Measurements from ENCODE around the gene RNASEH1.

Gene RNASEH1

GRCh38 chr2:3557639-3558204 lies 411 bp downstream of the RNASEH1 start:
- DNase-seq (ENCODE audit: low read depth): no peak
- H3K4me3 ChIP-seq (ENCODE audit: low read depth, low read length): peak overlapping the region; percentile 87
- TF ChIP-seq CTCF (IDR thresholded peaks at IDR 0.05; ENCODE audit: insufficient read depth, low read depth, low read length, missing control alignments): no peak

- no peak for DNase-seq (ENCODE audit: low read depth)
- no peak for TF ChIP-seq CTCF (IDR thresholded peaks at IDR 0.05; ENCODE audit: insufficient read depth, low read depth, low read length, missing control alignments)
- no peak overlapping the region for H3K4me3 ChIP-seq (ENCODE audit: low read depth, low read length)
Observed at GRCh38 chr2:3553946-3554345, 4.2 kb downstream of the RNASEH1 start.

- no peak for TF ChIP-seq CTCF (IDR thresholded peaks at IDR 0.05; ENCODE audit: insufficient read depth, low read depth, low read length, missing control alignments)
Observed at GRCh38 chr2:3547915-3548314, 10.2 kb downstream of the RNASEH1 start.

GRCh38 chr2:3545788-3546478 lies 12.2 kb downstream of the RNASEH1 start:
- no peak for DNase-seq (ENCODE audit: low read depth)
- no peak for TF ChIP-seq CTCF (IDR thresholded peaks at IDR 0.05; ENCODE audit: insufficient read depth, low read depth, low read length, missing control alignments)
- no peak overlapping the region for H3K4me3 ChIP-seq (ENCODE audit: low read depth, low read length)

More at GRCh38 chr2:3547915-3548314, 10.2 kb downstream of the RNASEH1 start:
- DNase-seq (ENCODE audit: low read depth): no peak
- no peak overlapping the region for H3K4me3 ChIP-seq (ENCODE audit: low read depth, low read length)

GRCh38 chr2:3543023-3543683 lies 15.0 kb downstream of the RNASEH1 start:
- DNase-seq (ENCODE audit: low read depth): no peak
- no peak for TF ChIP-seq CTCF (IDR thresholded peaks at IDR 0.05; ENCODE audit: insufficient read depth, low read depth, low read length, missing control alignments)
- H3K4me3 ChIP-seq (ENCODE audit: low read depth, low read length): no peak overlapping the region

- no peak for TF ChIP-seq CTCF (IDR thresholded peaks at IDR 0.05; ENCODE audit: insufficient read depth, low read depth, low read length, missing control alignments)
- DNase-seq (ENCODE audit: low read depth): no peak
- no peak overlapping the region for H3K4me3 ChIP-seq (ENCODE audit: low read depth, low read length)
Observed at GRCh38 chr2:3542107-3542506, 16.0 kb downstream of the RNASEH1 start.
